D721Med (cell line): ENCODE data around the gene TRAK1.

Experiments used
- DNase-seq: peaks from one replicate; pipeline ENCODE4 v3.0.0; 2011; ENCODE audit warnings: low spot score; ENCODE audit not compliant: insufficient read length
- FAIRE-seq: peaks from 2 replicates; lab custom pipeline; 2011; peaks lifted over from hg19 to GRCh38; lab: Jason Lieb, UNC
- CTCF ChIP-seq: IDR thresholded peaks from 2 replicates; pipeline ENCODE4 v1.5.1; 2012; ENCODE audit warnings: mild to moderate bottlenecking, control low read depth; ENCODE audit not compliant: insufficient read depth; ENCODE audit errors: missing control alignments

TRAK1 gene

GRCh38 chr3:42079701-42080452, 11.3 kb upstream of the TRAK1 start:
- FAIRE-seq, result no peak
- DNase-seq, result no peak
- no peak for TF ChIP-seq CTCF

- FAIRE-seq (no peak), DNase-seq (no peak)
- TF ChIP-seq CTCF, result no peak
These were observed 10.7 kb upstream of the TRAK1 start for GRCh38 chr3:42080453-42080872.

- TF ChIP-seq CTCF, result no peak
- no peak for DNase-seq
- FAIRE-seq, result no peak
These were observed 9.2 kb upstream of the TRAK1 start for GRCh38 chr3:42081838-42082473.

- TF ChIP-seq CTCF, result no peak
- FAIRE-seq (no peak), DNase-seq (no peak)
These were observed 6.6 kb upstream of the TRAK1 start for GRCh38 chr3:42084586-42084985.

- no peak for DNase-seq
- TF ChIP-seq CTCF, result no peak
- FAIRE-seq, result no peak
These were observed 5.3 kb upstream of the TRAK1 start for GRCh38 chr3:42085641-42086376.

- no peak for TF ChIP-seq CTCF
- FAIRE-seq (no peak), DNase-seq (no peak)
These were observed 2.2 kb upstream of the TRAK1 start for GRCh38 chr3:42088803-42089530.
